HepG2 (cell line): Measurements from ENCODE around the gene MGMT. TPM values are rescaled to one million over a fixed set of nuclear protein-coding genes. Genes with fewer than 3 reads are reported as not detected.

ENCODE experiments used
- ATAC-seq: fragments of 200-7000 bp; cut with Tn5 transposase; 3 replicates; pipeline ENCODE4 v1.9.1; 2020; ENCODE audit warnings: mild to moderate bottlenecking, moderate library complexity
- BruUV-seq: library from RNA; stranded (reverse); fragments of 400-500 nt; replicated peaks from 2 replicates; lab custom pipeline; 2021; lab: Mats Ljungman, UMichigan
- CTCF ChIA-PET: fragments of 300-600 bp; formaldehyde crosslinking; extraction: SDS; loops from one replicate; lab custom pipeline; 2021; ENCODE audit warnings: low total read pairs, inconsistent platforms, low intra/inter-chr PET ratio; lab: Yijun Ruan, JAX
- POLR2A ChIA-PET: fragments of 350-600 bp; sonication (Branson Sonifier 250); formaldehyde crosslinking; loops from one replicate; lab custom pipeline; 2020; ENCODE audit warnings: antibody characterized with exemption, inconsistent platforms; lab: Yijun Ruan, JAX
- DNase-seq: peaks from one replicate; pipeline ENCODE4 v3.0.0-alpha.2; 2015; ENCODE audit warnings: low spot score
- FAIRE-seq: peaks from 3 replicates; lab custom pipeline; 2011; peaks lifted over from hg19 to GRCh38; lab: Jason Lieb, UNC
- H2AFZ ChIP-seq: one replicate; pipeline ENCODE4 v1.6.1; 2011; ENCODE audit warnings: low read length, inconsistent platforms
- H3K27ac ChIP-seq: fragments of 300-600 bp; 3 replicates; pipeline ENCODE4 v1.8.0; 2011; ENCODE audit warnings: mixed run types, mild to moderate bottlenecking, mixed read lengths, low read length, inconsistent platforms; ENCODE audit not compliant: insufficient read depth; ENCODE audit errors: extremely low read length
- H3K27me3 ChIP-seq, 2 experiments: fragments of 200-600 bp in 1 of 2; 2 replicates in 1 of 2; 3 replicates in 1 of 2; pipeline versions ENCODE4 v1.6.0 to v1.8.0; 2011; ENCODE audit warnings: low read length in 2 of 2, mild to moderate bottlenecking in 2 of 2, moderate library complexity in 2 of 2, inconsistent platforms in 1 of 2; ENCODE audit not compliant: insufficient read depth in 2 of 2, control insufficient read depth in 1 of 2
- H3K36me3 ChIP-seq, 2 experiments: fragments of 200-600 bp in 1 of 2; replicated peaks in 1 of 2; 2 replicates in 1 of 2; 3 replicates in 1 of 2; pipeline versions ENCODE4 v1.5.1 to v1.8.0; 2011; ENCODE audit warnings: low read length in 2 of 2, inconsistent platforms in 1 of 2; ENCODE audit not compliant: insufficient read depth in 2 of 2, control insufficient read depth in 1 of 2
- H3K4me1 ChIP-seq: 2 replicates; pipeline ENCODE4 v1.5.1; 2012; ENCODE audit warnings: low read length, inconsistent platforms; ENCODE audit not compliant: insufficient read depth
- H3K4me2 ChIP-seq: 2 replicates; pipeline ENCODE4 v1.6.0; 2011; ENCODE audit warnings: low read depth, low read length, inconsistent platforms
- H3K4me3 ChIP-seq, 3 experiments: fragments of 200-600 bp in 1 of 3; sonication (generic), shearing (Covaris generic) in 1 of 3; replicated peaks in 1 of 3; 2 replicates each; pipeline ENCODE4 v1.5.1; 2011 to 2016; ENCODE audit warnings: low read length in 3 of 3, inconsistent platforms in 2 of 3, low read depth in 2 of 3, mild to moderate bottlenecking in 2 of 3, control low read depth in 1 of 3, mixed read lengths in 1 of 3; ENCODE audit not compliant: insufficient read depth in 1 of 3
- H3K79me2 ChIP-seq: one replicate; pipeline ENCODE4 v1.6.1; 2011; ENCODE audit warnings: low read length, inconsistent platforms; ENCODE audit not compliant: insufficient read depth
- H3K9ac ChIP-seq: 2 replicates; pipeline ENCODE4 v1.6.0; 2011; ENCODE audit warnings: mild to moderate bottlenecking, low read depth, low read length, inconsistent platforms; ENCODE audit not compliant: insufficient read depth
- H3K9me3 ChIP-seq: 2 replicates; pipeline ENCODE4 v1.5.1; 2012; ENCODE audit warnings: mild to moderate bottlenecking, low read length
- H4K20me1 ChIP-seq: 2 replicates; pipeline ENCODE4 v1.6.0; 2011; ENCODE audit warnings: inconsistent platforms, mild to moderate bottlenecking, low read length, moderate library complexity; ENCODE audit not compliant: insufficient read depth
- CCAR2 ChIP-seq: fragments of 200-400 bp; formaldehyde crosslinking; optimal IDR thresholded peaks from 2 replicates; pipeline ENCODE3; 2018; ENCODE audit warnings: low read depth, mild to moderate bottlenecking, low read length, moderate library complexity
- HIVEP1 ChIP-seq: sonication (generic); formaldehyde crosslinking; IDR thresholded peaks from 2 replicates; pipeline ENCODE4 v1.4.0; 2020; ENCODE audit warnings: mild to moderate bottlenecking, missing genetic modification reagents
- HNF4A ChIP-seq: sonication (generic); formaldehyde crosslinking; IDR thresholded peaks from 2 replicates; pipeline ENCODE4 v1.4.0; 2020; ENCODE audit warnings: missing genetic modification reagents
- NCOR1 ChIP-seq: fragments of 200-600 bp; sonication (generic); IDR thresholded peaks from 2 replicates; pipeline ENCODE4 v1.7.0; 2017; ENCODE audit warnings: antibody characterized with exemption, low read length, borderline replicate concordance
- SIN3A ChIP-seq: IDR thresholded peaks from 2 replicates; pipeline ENCODE4 v1.6.1; 2011; ENCODE audit warnings: low read depth, mild to moderate bottlenecking, control low read depth, low read length, borderline replicate concordance
- SIX4 ChIP-seq: sonication (generic); formaldehyde crosslinking; IDR thresholded peaks from 2 replicates; pipeline ENCODE4 v1.4.0; 2020; ENCODE audit warnings: missing genetic modification reagents
- ZKSCAN5 ChIP-seq: sonication (generic); formaldehyde crosslinking; IDR thresholded peaks from 2 replicates; pipeline ENCODE4 v1.5.1; 2020; ENCODE audit warnings: mild to moderate bottlenecking, missing genetic modification reagents
- WGBS: methylation state at CpG from one replicate; pipeline ENCODE4 v1.1.6; 2017; ENCODE audit warnings: low lambda C conversion rate; 5-methylcytosine and 5-hydroxymethylcytosine counted together
- in situ Hi-C: cut with HindIII; loops from 2 replicates; pipeline ENCODE4 v1.10.0; 2017; ENCODE audit warnings: low pct_unique_long_range_greater_than_20kb; ENCODE audit not compliant: extremely low pct_ligation_motif_present
- intact Hi-C: fragments of 100-400 bp; cut with micrococcal nuclease; formaldehyde crosslinking; loops from one replicate; pipeline ENCODE4 v1.10.0; 2022; ENCODE audit not compliant: unreplicated experiment
- polyA plus RNA-seq, 8 experiments: library from polyadenylated mRNA; depleted of rRNA in 3 of 8; stranded (reverse) in 7 of 8; unstranded in 1 of 8; fragments of >200 nt; fragmentation: Illumina TruSeq in 4 of 8; extraction: Trizol in 4 of 8; gene quantifications; 2 replicates each; pipeline versions ENCODE4 v1.2.1 to v1.2.3, GENCODE V29; 2011 to 2016; ENCODE audit warnings: low read depth in 4 of 8, missing spikeins in 1 of 8, mixed read lengths in 1 of 8; ENCODE audit not compliant: insufficient read depth in 1 of 8
- total RNA-seq, 5 experiments: library from RNA; depleted of rRNA; stranded (reverse); fragments of >200 nt; fragmentation: Illumina TruSeq; extraction: Trizol; gene quantifications; 2 replicates each; pipeline ENCODE4 v1.2.3, GENCODE V29; 2016; ENCODE audit warnings: low read depth in 1 of 5
- TF ChIP-seq, protein P1 (sequence below): IDR thresholded peaks from 2 replicates; pipeline ENCODE4 v1.6.1; 2016; ENCODE audit warnings: low read depth, borderline replicate concordance

Gene MGMT
- total and polyA plus RNA-seq, 2 of the 13 experiments (the other 11 are each of a cell fraction or from before 2014, with no cell fraction given) = 12.0 to 19.5 TPM

DNA sequence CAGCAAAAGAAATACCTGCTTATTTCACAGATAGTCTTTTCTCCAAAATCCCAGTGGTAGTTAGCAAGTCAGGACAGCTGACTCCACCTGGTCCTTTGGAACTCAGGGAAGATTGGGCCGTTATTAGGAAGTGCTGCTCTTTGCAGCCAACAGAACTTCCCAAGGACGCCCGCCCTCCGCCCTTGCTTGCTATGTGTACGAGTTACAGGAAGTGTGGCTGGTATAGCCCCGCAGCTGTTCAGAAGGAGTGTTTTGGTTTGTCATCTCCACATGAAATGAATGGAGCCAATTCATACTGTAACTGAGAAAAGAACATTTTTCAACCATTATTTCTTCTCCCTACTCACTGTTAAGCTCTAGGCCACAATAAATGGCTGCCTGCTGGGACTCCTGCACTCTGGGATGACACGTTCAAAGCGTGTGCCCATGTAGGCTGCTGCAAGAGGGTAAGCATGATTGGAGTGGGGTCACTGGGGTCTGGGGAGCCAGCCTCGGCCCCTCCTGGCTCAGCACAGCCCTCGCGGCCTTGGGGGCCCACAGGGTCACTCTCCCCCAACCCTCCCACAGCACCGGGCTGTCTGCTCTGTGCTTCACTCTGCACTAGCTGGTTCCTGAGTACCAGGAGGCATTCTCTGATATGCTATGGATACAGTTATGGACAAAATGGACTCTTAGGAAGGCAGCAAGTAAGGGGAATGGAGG lies 253.0 kb downstream of the MGMT start:
- no peaks in the 10 kb centered on the region for H3K79me2 ChIP-seq
- DNase-seq (no peak), FAIRE-seq (no peak), ATAC-seq (no peak)
- peaks cover 4% of the 10 kb centered on the region; the same call in 1 of the 2 replicates for H3K9me3 ChIP-seq
- H4K20me1 ChIP-seq = no peaks in the 10 kb centered on the region
- H3K36me3 ChIP-seq = peaks cover 0 to 1% of the 10 kb centered on the region in 2 experiments; a peak in 1 of 5 replicates
- in situ Hi-C loops = no loop called here
- no peaks in the 10 kb centered on the region for H3K27me3 ChIP-seq
- no peak overlapping the region for H3K27ac ChIP-seq
- no TSS peak for BruUV-seq
- H2AFZ ChIP-seq = no peak overlapping the region
- TF ChIP-seq HIVEP1 (CRISPR knock-in tag) = no peak
- TF ChIP-seq SIN3A = no peak
- no peak for TF ChIP-seq CCAR2
- TF ChIP-seq, protein P1, sequence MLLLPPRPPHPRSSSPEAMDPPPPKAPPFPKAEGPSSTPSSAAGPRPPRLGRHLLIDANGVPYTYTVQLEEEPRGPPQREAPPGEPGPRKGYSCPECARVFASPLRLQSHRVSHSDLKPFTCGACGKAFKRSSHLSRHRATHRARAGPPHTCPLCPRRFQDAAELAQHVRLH (CRISPR knock-in tag) = no peak
- no peak overlapping the region for H3K4me2 ChIP-seq
- POLR2A ChIA-PET = no interaction called here
- CTCF ChIA-PET = no interaction called here
- 94% methylated on average over 11 of the region's 12 CpGs for WGBS
- no peak overlapping the region for H3K9ac ChIP-seq
- H3K4me1 ChIP-seq = peaks cover 9% of the 10 kb centered on the region; the same call in 1 of the 2 replicates
- H3K4me3 ChIP-seq = no peak overlapping the region
- intact Hi-C loops = no loop called here

DNA sequence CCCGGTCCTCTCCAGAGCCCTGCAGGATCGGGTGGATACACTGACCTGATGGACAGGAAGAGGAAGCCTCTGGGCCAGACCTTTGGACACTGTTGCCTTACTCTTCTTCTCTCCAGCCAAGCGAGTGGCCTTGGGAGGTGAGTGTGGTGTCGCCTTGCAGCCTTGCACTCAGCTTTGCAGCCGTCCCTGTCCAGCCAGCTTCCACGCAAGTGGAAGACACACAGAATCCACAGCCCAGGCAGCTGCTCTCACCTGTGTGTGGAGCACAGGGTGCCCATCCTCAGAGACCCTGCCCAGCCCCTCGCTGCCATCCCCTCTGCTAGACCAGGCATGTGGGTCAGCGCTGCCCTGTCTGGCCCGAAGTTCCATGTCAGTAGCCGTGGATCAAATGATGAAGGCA lies 258.0 kb downstream of the MGMT start:
- peaks cover 0 to 2% of the 10 kb centered on the region in 2 experiments; a peak in 1 of 5 replicates for H3K36me3 ChIP-seq
- no peak overlapping the region for H3K9ac ChIP-seq
- no peaks in the 10 kb centered on the region for H3K4me1 ChIP-seq
- peaks cover 34% of the 10 kb centered on the region; the same call in 1 of the 2 replicates for H3K9me3 ChIP-seq
- H2AFZ ChIP-seq = no peak overlapping the region
- intact Hi-C loops (no loop called here), in situ Hi-C loops (no loop called here)
- no peaks in the 10 kb centered on the region for H4K20me1 ChIP-seq
- H3K4me2 ChIP-seq = no peak overlapping the region
- H3K27ac ChIP-seq = no peak overlapping the region
- 80% methylated on average over 1 of the region's 10 CpGs for WGBS
- DNase-seq = no peak
- POLR2A ChIA-PET = no interaction called here
- BruUV-seq = no TSS peak
- H3K79me2 ChIP-seq = no peaks in the 10 kb centered on the region
- TF ChIP-seq NCOR1 = no peak
- TF ChIP-seq SIX4 (CRISPR knock-in tag) = peak; percentile 27; the same call in 1 of the 2 replicates
- peak; percentile 58; the same call in 1 of the 2 replicates for TF ChIP-seq ZKSCAN5 (CRISPR knock-in tag)
- peak; percentile 32; the same call in 1 of the 2 replicates for TF ChIP-seq HNF4A (CRISPR knock-in tag)
- TF ChIP-seq, all 625 proteins: peak for 3
- FAIRE-seq (no peak), ATAC-seq (peak; percentile 91)
- no peak overlapping the region for H3K4me3 ChIP-seq
- H3K27me3 ChIP-seq = no peaks in the 10 kb centered on the region
- CTCF ChIA-PET = no interaction called here
